Endothelial cell of umbilical vein (primary cell): ENCODE measurements around the gene CD82. TPM values are rescaled to one million over a fixed set of nuclear protein-coding genes. Genes with fewer than 3 reads are reported as not detected.

Experiments
- BruUV-seq: library from RNA; stranded (reverse); fragments of 400-500 nt; replicated peaks from 2 replicates; lab custom pipeline; 2021; lab: Mats Ljungman, UMichigan
- CTCF ChIA-PET: fragments of 300-600, 350-600 bp; sonication (Branson Sonifier 250); formaldehyde crosslinking; loops from one replicate; lab custom pipeline; 2021; ENCODE audit warnings: antibody characterized with exemption, inconsistent platforms; lab: Charles Lee
- POLR2A ChIA-PET: fragments of 300-600, 350-600 bp; sonication (Branson Sonifier 250); formaldehyde crosslinking; loops from one replicate; lab custom pipeline; 2021; ENCODE audit warnings: antibody characterized with exemption, inconsistent platforms; lab: Charles Lee
- DNase-seq: peaks from one replicate; pipeline ENCODE4 v3.0.0-alpha.2; 2011; ENCODE audit warnings: low read depth, low spot score
- FAIRE-seq: peaks from 2 replicates; lab custom pipeline; 2011; peaks lifted over from hg19 to GRCh38; lab: Jason Lieb, UNC
- H2AFZ ChIP-seq: 2 replicates; pipeline ENCODE4 v1.6.0; 2012; ENCODE audit warnings: low read depth, low read length, control low read depth, inconsistent platforms
- H3K27ac ChIP-seq: 2 replicates; pipeline ENCODE4 v1.5.1; 2011; ENCODE audit warnings: low read depth, mild to moderate bottlenecking, control low read depth, low read length, moderate library complexity; ENCODE audit not compliant: insufficient read depth
- H3K27me3 ChIP-seq, 2 experiments: 2 replicates each; pipeline versions ENCODE4 v1.6.0 to v1.6.1; 2011; ENCODE audit warnings: low read length in 2 of 2, mixed read lengths in 1 of 2; ENCODE audit not compliant: control insufficient read depth in 2 of 2, insufficient read depth in 2 of 2
- H3K36me3 ChIP-seq, 2 experiments: 2 replicates in 1 of 2; 3 replicates in 1 of 2; pipeline ENCODE4 v1.5.1; 2011; ENCODE audit warnings: low read length in 2 of 2, mild to moderate bottlenecking in 1 of 2, moderate library complexity in 1 of 2; ENCODE audit not compliant: control insufficient read depth in 2 of 2, insufficient read depth in 2 of 2; ENCODE audit errors: extremely low read depth in 1 of 2
- H3K4me1 ChIP-seq: 3 replicates; pipeline ENCODE4 v1.5.1; 2011; ENCODE audit warnings: mild to moderate bottlenecking, low read length; ENCODE audit not compliant: control insufficient read depth, insufficient read depth; ENCODE audit errors: extremely low read depth
- H3K4me2 ChIP-seq: 2 replicates; pipeline ENCODE4 v1.6.1; 2011; ENCODE audit warnings: low read length, control low read depth, mixed read lengths; ENCODE audit not compliant: insufficient read depth
- H3K4me3 ChIP-seq, 3 experiments: fragments of 200-600 bp in 1 of 3; sonication (generic), shearing (Covaris generic) in 1 of 3; replicated peaks in 1 of 3; 2 replicates each; pipeline ENCODE4 v1.5.1; 2011 to 2016; ENCODE audit warnings: control low read depth in 3 of 3, low read length in 3 of 3, mild to moderate bottlenecking in 2 of 3, inconsistent platforms in 1 of 3, low read depth in 1 of 3, moderate library complexity in 1 of 3; ENCODE audit not compliant: insufficient read depth in 1 of 3
- H3K79me2 ChIP-seq: 2 replicates; pipeline ENCODE4 v1.6.0; 2012; ENCODE audit warnings: low read length, inconsistent platforms; ENCODE audit not compliant: control insufficient read depth, insufficient read depth
- H3K9ac ChIP-seq: replicated peaks from 2 replicates; pipeline ENCODE3; 2011; ENCODE audit warnings: low read length, control low read depth; ENCODE audit not compliant: insufficient read depth; ENCODE audit errors: extremely low read depth
- H3K9me1 ChIP-seq: replicated peaks from 3 replicates; pipeline ENCODE4 v1.6.0; 2011; ENCODE audit warnings: mild to moderate bottlenecking, low read length; ENCODE audit not compliant: control insufficient read depth, insufficient read depth; ENCODE audit errors: extremely low read depth
- H3K9me3 ChIP-seq: replicated peaks from 2 replicates; pipeline ENCODE4 v1.5.1; 2012; ENCODE audit warnings: low read length, inconsistent platforms; ENCODE audit not compliant: control insufficient read depth, insufficient read depth
- H4K20me1 ChIP-seq: replicated peaks from 2 replicates; pipeline ENCODE3; 2011; ENCODE audit warnings: mild to moderate bottlenecking, low read length; ENCODE audit not compliant: control insufficient read depth, insufficient read depth; ENCODE audit errors: extremely low read depth
- EZH2 ChIP-seq: IDR thresholded peaks from 2 replicates; pipeline ENCODE4 v1.6.1; 2012; ENCODE audit warnings: borderline replicate concordance, low read depth, mild to moderate bottlenecking, moderate library complexity, low read length, inconsistent platforms; ENCODE audit not compliant: severe bottlenecking
- FOS ChIP-seq: IDR thresholded peaks from 2 replicates; pipeline ENCODE4 v1.6.1; 2011; ENCODE audit warnings: mild to moderate bottlenecking, low read length, moderate library complexity, borderline replicate concordance; ENCODE audit not compliant: insufficient read depth
- MYC ChIP-seq: IDR thresholded peaks from one replicate; pipeline ENCODE4 v1.6.1; 2011; ENCODE audit warnings: mild to moderate bottlenecking, low read depth, low read length
- POLR2A ChIP-seq: IDR thresholded peaks from 2 replicates; pipeline ENCODE4 v1.6.1; 2012; ENCODE audit warnings: low read depth, mild to moderate bottlenecking, control low read depth, low read length
- POLR2AphosphoS5 ChIP-seq: IDR thresholded peaks from 2 replicates; pipeline ENCODE4 v1.6.1; 2012; ENCODE audit warnings: low read depth, mild to moderate bottlenecking, control low read depth, low read length, moderate library complexity; ENCODE audit not compliant: insufficient read depth
- dilution Hi-C: fragments of 300-500 bp; cut with MboI; formaldehyde crosslinking; loops from one replicate; pipeline ENCODE4 v1.15.0; 2019; ENCODE audit warnings: low sequenced_read_pairs; ENCODE audit not compliant: extremely low pct_ligation_motif_present
- intact Hi-C: fragments of 100-400 bp; cut with micrococcal nuclease; formaldehyde crosslinking; loops from one replicate; pipeline ENCODE4 v1.10.0; 2022
- polyA plus RNA-seq, 4 experiments: library from polyadenylated mRNA; depleted of rRNA in 3 of 4; stranded (reverse) in 3 of 4; unstranded in 1 of 4; fragments of >200 nt; gene quantifications; 2 replicates each; pipeline versions ENCODE4 v1.2.1 to v1.2.3, GENCODE V29; 2011 to 2012; ENCODE audit warnings: missing spikeins in 1 of 4
- total RNA-seq: library from RNA; stranded (reverse); gene quantifications from 2 replicates; pipeline ENCODE4 v1.2.3, GENCODE V29; 2021
- TF ChIP-seq, protein P1 (sequence below), 2 donors: IDR thresholded peaks; 1 replicate in 1 of 2; 2 replicates in 1 of 2; pipeline ENCODE4 v1.5.1; 2011; ENCODE audit warnings: low read length in 2 of 2, mild to moderate bottlenecking in 2 of 2, moderate library complexity in 2 of 2, control low read depth in 1 of 2, inconsistent platforms in 1 of 2, low read depth in 1 of 2; ENCODE audit not compliant: insufficient read depth in 1 of 2; ENCODE audit errors: extremely low read depth in 1 of 2
- TF ChIP-seq, protein P2 (sequence below): IDR thresholded peaks from 2 replicates; pipeline ENCODE4 v1.6.1; 2011; ENCODE audit not compliant: insufficient read depth, insufficient read length

The CD82 gene
- total and polyA plus RNA-seq, 2 donors (not counting 3 experiments of a cell fraction or from before 2014, with no cell fraction given): 17.9 to 25.2 TPM

DNA sequence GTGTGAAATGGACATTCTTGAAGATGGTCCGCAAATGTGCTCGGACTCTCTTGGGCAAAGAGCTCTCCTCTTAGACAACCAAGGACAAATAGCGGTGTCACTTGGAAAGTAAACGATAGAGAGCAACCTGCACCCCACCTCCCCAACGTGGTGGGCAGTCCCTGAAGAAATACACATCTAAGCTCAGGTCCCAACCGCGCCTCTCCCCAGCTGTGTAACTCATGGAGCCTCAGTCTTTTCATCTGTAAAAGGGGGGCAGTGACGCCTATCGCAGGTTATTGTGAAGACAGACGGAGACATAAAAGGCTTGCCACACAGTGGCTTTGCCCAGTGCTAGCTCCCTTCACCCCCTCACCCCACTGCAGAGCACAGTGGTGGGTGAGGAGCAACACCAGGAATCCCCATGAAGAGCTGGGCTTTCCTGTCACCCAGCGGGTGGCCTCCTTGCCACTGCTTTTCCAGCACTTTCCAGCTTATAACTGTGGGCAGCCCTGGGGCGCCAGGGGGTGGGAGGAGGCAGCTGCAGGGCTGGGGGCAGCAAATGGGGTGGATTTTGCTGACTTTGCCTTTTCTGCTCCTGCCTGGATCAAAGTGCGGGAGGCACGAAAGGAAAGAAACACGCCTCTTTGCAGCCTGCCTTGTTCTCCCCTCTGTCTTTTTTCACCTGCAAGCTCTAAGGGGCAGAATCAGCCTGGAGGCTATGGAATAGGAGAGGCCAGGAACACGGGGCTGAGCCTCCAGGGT is 87.6 kb downstream of the CD82 start:
- POLR2A ChIA-PET: no interaction called here

More for the DNA sequence above, 87.6 kb downstream of the CD82 start:
- no peak overlapping the region for H3K9ac ChIP-seq
- no peak overlapping the region for H3K4me3 ChIP-seq
- H3K27me3 ChIP-seq: peaks cover 11 to 19% of the 10 kb centered on the region in 2 experiments
- H2AFZ ChIP-seq: no peak overlapping the region
- intact Hi-C loops (no loop called here), dilution Hi-C loops (no loop called here)
- DNase-seq (no peak), FAIRE-seq (no peak)
- H3K9me3 ChIP-seq: no peaks in the 10 kb centered on the region
- no peak overlapping the region for H3K27ac ChIP-seq
- BruUV-seq: no TSS peak
- H3K9me1 ChIP-seq: no peaks in the 10 kb centered on the region
- TF ChIP-seq, protein P1, sequence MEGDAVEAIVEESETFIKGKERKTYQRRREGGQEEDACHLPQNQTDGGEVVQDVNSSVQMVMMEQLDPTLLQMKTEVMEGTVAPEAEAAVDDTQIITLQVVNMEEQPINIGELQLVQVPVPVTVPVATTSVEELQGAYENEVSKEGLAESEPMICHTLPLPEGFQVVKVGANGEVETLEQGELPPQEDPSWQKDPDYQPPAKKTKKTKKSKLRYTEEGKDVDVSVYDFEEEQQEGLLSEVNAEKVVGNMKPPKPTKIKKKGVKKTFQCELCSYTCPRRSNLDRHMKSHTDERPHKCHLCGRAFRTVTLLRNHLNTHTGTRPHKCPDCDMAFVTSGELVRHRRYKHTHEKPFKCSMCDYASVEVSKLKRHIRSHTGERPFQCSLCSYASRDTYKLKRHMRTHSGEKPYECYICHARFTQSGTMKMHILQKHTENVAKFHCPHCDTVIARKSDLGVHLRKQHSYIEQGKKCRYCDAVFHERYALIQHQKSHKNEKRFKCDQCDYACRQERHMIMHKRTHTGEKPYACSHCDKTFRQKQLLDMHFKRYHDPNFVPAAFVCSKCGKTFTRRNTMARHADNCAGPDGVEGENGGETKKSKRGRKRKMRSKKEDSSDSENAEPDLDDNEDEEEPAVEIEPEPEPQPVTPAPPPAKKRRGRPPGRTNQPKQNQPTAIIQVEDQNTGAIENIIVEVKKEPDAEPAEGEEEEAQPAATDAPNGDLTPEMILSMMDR (IDR thresholded peaks at IDR 0.05; ENCODE audit: extremely low read depth in 1 of 2, insufficient read depth in 1 of 2, low read depth in 1 of 2, low read length in 2 of 2): no peak
- no peak for TF ChIP-seq FOS
- TF ChIP-seq, protein P2, sequence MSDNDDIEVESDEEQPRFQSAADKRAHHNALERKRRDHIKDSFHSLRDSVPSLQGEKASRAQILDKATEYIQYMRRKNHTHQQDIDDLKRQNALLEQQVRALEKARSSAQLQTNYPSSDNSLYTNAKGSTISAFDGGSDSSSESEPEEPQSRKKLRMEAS: no peak
- no peak for TF ChIP-seq MYC
- no peak for TF ChIP-seq EZH2
- no peak for TF ChIP-seq POLR2AphosphoS5
- no peak for TF ChIP-seq POLR2A
- no peaks in the 10 kb centered on the region for H3K79me2 ChIP-seq
- no peaks in the 10 kb centered on the region for H3K36me3 ChIP-seq
- no peaks in the 10 kb centered on the region for H3K4me1 ChIP-seq
- H3K4me2 ChIP-seq: no peak overlapping the region
- no peaks in the 10 kb centered on the region for H4K20me1 ChIP-seq
- CTCF ChIA-PET: no interaction called here
